A549 (cell line): Measurements from ENCODE around the gene GBP7. TPM values are rescaled to one million over a fixed set of nuclear protein-coding genes. Genes with fewer than 3 reads are reported as not detected.

Source experiments
- ATAC-seq, 2 experiments: fragments of 200-7000 bp in 1 of 2; fragments of >200 bp in 1 of 2; cut with Nextera tagmentation in 1 of 2; cut with Tn5 transposase in 1 of 2; 3 replicates each; pipeline versions ENCODE4 v1.8.0 to v1.9.1; 2018 to 2020; ENCODE audit warnings: mild to moderate bottlenecking in 1 of 2, moderate library complexity in 1 of 2
- CTCF ChIA-PET: fragments of 300-600 bp; sonication (Branson Sonifier 250); formaldehyde crosslinking; extraction: SDS; loops from one replicate; lab custom pipeline; 2021; ENCODE audit warnings: antibody characterized with exemption, inconsistent platforms; lab: Yijun Ruan, JAX
- POLR2A ChIA-PET: fragments of 350-600 bp; formaldehyde crosslinking; extraction: SDS; loops from one replicate; lab custom pipeline; 2021; ENCODE audit warnings: antibody characterized with exemption, inconsistent platforms; lab: Yijun Ruan, JAX
- DNase-seq, 2 experiments: peaks; one replicate each; pipeline versions ENCODE4 v3.0.0 to v3.0.0-alpha.2; 2011 to 2016; ENCODE audit warnings: low read depth in 1 of 2, low spot score in 1 of 2
- FAIRE-seq: peaks from 2 replicates; lab custom pipeline; 2011; peaks lifted over from hg19 to GRCh38; lab: Jason Lieb, UNC
- H3K27ac ChIP-seq, 2 experiments: fragments of >200 bp; sonication (Bioruptor Twin); formaldehyde crosslinking; 3 replicates each; pipeline ENCODE4 v1.5.1; 2016 to 2017
- H3K4me1 ChIP-seq: fragments of >200 bp; sonication (Bioruptor Twin); formaldehyde crosslinking; 3 replicates; pipeline ENCODE4 v1.6.1; 2016
- H3K4me2 ChIP-seq: fragments of >200 bp; sonication (Bioruptor Twin); formaldehyde crosslinking; 3 replicates; pipeline ENCODE4 v1.6.1; 2016
- H3K4me3 ChIP-seq: fragments of >200 bp; sonication (Bioruptor Twin); formaldehyde crosslinking; 3 replicates; pipeline ENCODE4 v1.5.1; 2016
- H3K9me3 ChIP-seq: fragments of >200 bp; sonication (Bioruptor Twin); formaldehyde crosslinking; 3 replicates; pipeline ENCODE4 v1.6.1; 2016
- BCL3 ChIP-seq: fragments of >200 bp; sonication (Bioruptor Twin); formaldehyde crosslinking; IDR thresholded peaks from 3 replicates; pipeline ENCODE4 v1.6.1; 2016
- CBX2 ChIP-seq: fragments of 200-600 bp; sonication (generic); IDR thresholded peaks from 2 replicates; pipeline ENCODE4 v1.6.1; 2016; ENCODE audit warnings: low read depth, mild to moderate bottlenecking, borderline replicate concordance
- CHD4 ChIP-seq: fragments of 200-600 bp; sonication (generic); IDR thresholded peaks from 2 replicates; pipeline ENCODE4 v1.6.1; 2016; ENCODE audit warnings: antibody characterized with exemption, mild to moderate bottlenecking, borderline replicate concordance
- EHMT2 ChIP-seq: fragments of 200-600 bp; sonication (generic); IDR thresholded peaks from 2 replicates; pipeline ENCODE4 v1.6.1; 2016; ENCODE audit warnings: antibody characterized with exemption, low read depth, mild to moderate bottlenecking, moderate library complexity
- EP300 ChIP-seq, 2 experiments: fragments of >200 bp; sonication (Bioruptor Twin); formaldehyde crosslinking; IDR thresholded peaks; 2 replicates in 1 of 2; 3 replicates in 1 of 2; pipeline ENCODE4 v1.6.1; 2016 to 2017
- HMGXB4 ChIP-seq: fragments of 250-450 bp; sonication (Bioruptor Pico); IDR thresholded peaks from 2 replicates; pipeline ENCODE4 v1.5.0; 2021; ENCODE audit warnings: mild to moderate bottlenecking, moderate library complexity, borderline replicate concordance
- JUN ChIP-seq, 2 experiments: fragments of >200 bp; sonication (Bioruptor Twin); formaldehyde crosslinking; IDR thresholded peaks; 2 replicates in 1 of 2; 3 replicates in 1 of 2; pipeline ENCODE4 v1.6.1; 2016 to 2017
- MAX ChIP-seq: IDR thresholded peaks from 2 replicates; pipeline ENCODE4 v1.6.1; 2012
- MAZ ChIP-seq: fragments of 150-350 bp; IDR thresholded peaks from 2 replicates; pipeline ENCODE4 v1.6.1; 2014; ENCODE audit warnings: antibody characterized with exemption, low read depth, low read length, borderline replicate concordance
- RCOR1 ChIP-seq: fragments of 150-350 bp; IDR thresholded peaks from 2 replicates; pipeline ENCODE4 v1.6.1; 2014; ENCODE audit warnings: antibody characterized with exemption, low read length, low read depth
- REST ChIP-seq: fragments of 200-600 bp; sonication (generic); IDR thresholded peaks from 2 replicates; pipeline ENCODE4 v1.6.1; 2016; ENCODE audit warnings: antibody characterized with exemption, mild to moderate bottlenecking, moderate library complexity
- SMC3 ChIP-seq: fragments of >200 bp; sonication (Bioruptor Twin); formaldehyde crosslinking; IDR thresholded peaks from 3 replicates; pipeline ENCODE4 v1.6.1; 2018; ENCODE audit warnings: inconsistent platforms
- ZSCAN20 ChIP-seq: fragments of 250-450 bp; sonication (Bioruptor Pico); IDR thresholded peaks from 2 replicates; pipeline ENCODE4 v1.8.0; 2022; ENCODE audit warnings: mild to moderate bottlenecking, moderate library complexity
- WGBS: methylation state at CpG from one replicate; pipeline ENCODE4 v1.1.6; 2017; ENCODE audit errors: missing lambda C conversion rate; 5-methylcytosine and 5-hydroxymethylcytosine counted together
- polyA plus RNA-seq, 4 experiments: library from polyadenylated mRNA; depleted of rRNA in 3 of 4; stranded (reverse); fragments of >200 nt; fragmentation: RNase III in 1 of 4; extraction: RNeasy Plus Mini Kit Qiagen cat#74134 plus additional on column Dnase treatment in 1 of 4; gene quantifications; 2 replicates in 3 of 4; 3 replicates in 1 of 4; pipeline ENCODE4 v1.2.3, GENCODE V29; 2011 to 2017
- TF ChIP-seq, protein P1 (sequence below): fragments of >200 bp; sonication (Bioruptor Twin); formaldehyde crosslinking; IDR thresholded peaks from 3 replicates; pipeline ENCODE4 v1.5.1; 2016
- TF ChIP-seq, protein P2 (sequence below): fragments of 150-350 bp; IDR thresholded peaks from 2 replicates; pipeline ENCODE4 v1.6.1; 2014; ENCODE audit warnings: low read depth, mild to moderate bottlenecking, low read length

GBP7 gene
- polyA plus RNA-seq, 2 of the 4 experiments (the other 2 are of a cell fraction): not detected

DNA sequence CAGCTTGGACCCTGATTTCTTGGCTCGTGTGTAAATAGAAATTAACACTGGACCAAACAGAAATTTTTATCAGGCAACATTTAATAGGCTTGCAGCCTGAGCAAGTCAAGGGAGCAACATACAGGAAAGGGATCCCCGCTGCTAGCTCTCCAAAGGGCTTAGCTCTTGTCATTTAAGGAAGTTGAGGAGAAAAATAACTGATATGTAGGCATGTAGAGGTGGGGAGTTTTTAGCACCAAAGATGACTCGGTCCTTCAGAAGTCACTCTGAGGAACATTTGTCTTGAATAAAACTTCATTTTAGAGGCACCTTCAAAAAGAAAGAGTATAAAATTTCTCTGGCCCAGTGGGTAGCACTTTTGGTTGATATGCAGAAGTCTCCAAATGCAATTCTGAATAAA lies 76.9 kb downstream of the GBP7 start:
- DNase-seq (no peak), FAIRE-seq (no peak), ATAC-seq (no peak)
- CTCF ChIA-PET: no interaction called here
- Histone ChIP-seq H3K4me1 (no peaks in the 10 kb centered on the region), H3K4me2 (no peak overlapping the region), H3K4me3 (no peak overlapping the region), H3K9me3 (no peaks in the 10 kb centered on the region), H3K27ac (no peak overlapping the region)
- no peak for TF ChIP-seq CHD4
- TF ChIP-seq RCOR1: no peak
- no peak for TF ChIP-seq BCL3
- no peak for TF ChIP-seq EHMT2
- no peak for TF ChIP-seq CBX2
- no peak for TF ChIP-seq MAZ
- TF ChIP-seq MAX: no peak
- TF ChIP-seq SMC3: no peak
- TF ChIP-seq REST: no peak
- WGBS: 6% methylated on average over 3 of the region's 3 CpGs
- POLR2A ChIA-PET: no interaction called here

DNA sequence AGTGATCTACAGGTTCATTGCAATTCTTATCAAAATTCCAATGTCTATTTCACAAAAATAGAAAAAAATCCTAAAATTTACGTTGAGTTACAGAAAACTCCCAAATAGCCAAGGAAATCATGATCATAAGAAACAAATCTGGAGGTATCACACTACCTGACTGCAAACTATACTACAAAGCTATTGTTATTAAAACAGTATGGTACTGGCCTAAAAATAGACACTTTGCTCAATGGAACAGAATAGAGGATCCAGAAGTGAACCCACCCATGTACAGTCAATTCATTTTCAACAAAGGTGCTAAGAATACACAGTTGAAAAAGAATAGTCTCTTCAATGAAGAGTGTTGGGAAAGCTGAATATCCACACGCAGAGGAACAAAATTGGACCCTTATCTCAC lies 80.1 kb downstream of the GBP7 start:
- no peak for DNase-seq
- TF ChIP-seq, protein P1, sequence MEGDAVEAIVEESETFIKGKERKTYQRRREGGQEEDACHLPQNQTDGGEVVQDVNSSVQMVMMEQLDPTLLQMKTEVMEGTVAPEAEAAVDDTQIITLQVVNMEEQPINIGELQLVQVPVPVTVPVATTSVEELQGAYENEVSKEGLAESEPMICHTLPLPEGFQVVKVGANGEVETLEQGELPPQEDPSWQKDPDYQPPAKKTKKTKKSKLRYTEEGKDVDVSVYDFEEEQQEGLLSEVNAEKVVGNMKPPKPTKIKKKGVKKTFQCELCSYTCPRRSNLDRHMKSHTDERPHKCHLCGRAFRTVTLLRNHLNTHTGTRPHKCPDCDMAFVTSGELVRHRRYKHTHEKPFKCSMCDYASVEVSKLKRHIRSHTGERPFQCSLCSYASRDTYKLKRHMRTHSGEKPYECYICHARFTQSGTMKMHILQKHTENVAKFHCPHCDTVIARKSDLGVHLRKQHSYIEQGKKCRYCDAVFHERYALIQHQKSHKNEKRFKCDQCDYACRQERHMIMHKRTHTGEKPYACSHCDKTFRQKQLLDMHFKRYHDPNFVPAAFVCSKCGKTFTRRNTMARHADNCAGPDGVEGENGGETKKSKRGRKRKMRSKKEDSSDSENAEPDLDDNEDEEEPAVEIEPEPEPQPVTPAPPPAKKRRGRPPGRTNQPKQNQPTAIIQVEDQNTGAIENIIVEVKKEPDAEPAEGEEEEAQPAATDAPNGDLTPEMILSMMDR: no peak
- no peak for TF ChIP-seq CHD4
- TF ChIP-seq JUN (IDR thresholded peaks at IDR 0.05): no peak
- TF ChIP-seq EP300 (IDR thresholded peaks at IDR 0.05): no peak
- TF ChIP-seq HMGXB4: no peak
- no peak for TF ChIP-seq ZSCAN20 (CRISPR knock-in tag)
- TF ChIP-seq, protein P2, sequence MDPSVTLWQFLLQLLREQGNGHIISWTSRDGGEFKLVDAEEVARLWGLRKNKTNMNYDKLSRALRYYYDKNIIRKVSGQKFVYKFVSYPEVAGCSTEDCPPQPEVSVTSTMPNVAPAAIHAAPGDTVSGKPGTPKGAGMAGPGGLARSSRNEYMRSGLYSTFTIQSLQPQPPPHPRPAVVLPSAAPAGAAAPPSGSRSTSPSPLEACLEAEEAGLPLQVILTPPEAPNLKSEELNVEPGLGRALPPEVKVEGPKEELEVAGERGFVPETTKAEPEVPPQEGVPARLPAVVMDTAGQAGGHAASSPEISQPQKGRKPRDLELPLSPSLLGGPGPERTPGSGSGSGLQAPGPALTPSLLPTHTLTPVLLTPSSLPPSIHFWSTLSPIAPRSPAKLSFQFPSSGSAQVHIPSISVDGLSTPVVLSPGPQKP: no peak
- ChIA-PET CTCF (no interaction called here), POLR2A (no interaction called here)
- Histone ChIP-seq H3K4me1 (no peaks in the 10 kb centered on the region), H3K4me2 (no peak overlapping the region), H3K27ac (no peak overlapping the region), H3K4me3 (no peak overlapping the region), H3K9me3 (no peaks in the 10 kb centered on the region)
- WGBS: 15% methylated on average over 2 of the region's 2 CpGs
- ATAC-seq: no peak
- FAIRE-seq: no peak
